ENCODE data around the gene SMARCC2.
A peak's percentile ranks its signal among the peaks of the same experiment; 100 is the strongest.
"Not testable (repeated sequence)": the region's sequence is repeated elsewhere in the genome, so short reads cannot be mapped to it uniquely, and the experiment has no call there.

The SMARCC2 gene

GRCh38 chr12:56118688-56119357 is 70.5 kb downstream of the SMARCC2 start:
- no peak for DNase-seq

GRCh38 chr12:56117778-56118687 is 71.2 kb downstream of the SMARCC2 start, which contains the start of gene ZC3H10:
TSS of gene ZC3H10 (plus strand) at chr12:56118266. CDS start at chr12:56120563, 2,297 bp downstream.
- DNase-seq: peak; percentile 99

GRCh38 chr12:56117082-56117706 is 72.1 kb downstream of the SMARCC2 start:
- not testable (repeated sequence) for DNase-seq

- peak; percentile 94 for DNase-seq
Measured at GRCh38 chr12:56116267-56117081, 72.8 kb downstream of the SMARCC2 start, which contains the start of gene RPL41. TSS of gene RPL41 (plus strand) at chr12:56116633.

- no peak for DNase-seq
Measured at GRCh38 chr12:56115329-56115728, 74.0 kb downstream of the SMARCC2 start.

GRCh38 chr12:56114084-56114483 is 75.2 kb downstream of the SMARCC2 start:
- DNase-seq: no peak
